Activated naive CD8-positive, alpha-beta T cell treated with anti-CD3 and anti-CD28 coated beads, Interleukin-2, amount 50 U/mL, for 16 hours (primary cell): ENCODE measurements around the gene SSX2IP.
"Not testable (repeated sequence)": the region's sequence is repeated elsewhere in the genome, so short reads cannot be mapped to it uniquely, and the experiment has no call there.

Experiments
- DNase-seq: peaks from one replicate; pipeline ENCODE4 v3.0.0-alpha.2; 2020; ENCODE audit warnings: low read depth, low spot score

The SSX2IP gene, protein sequence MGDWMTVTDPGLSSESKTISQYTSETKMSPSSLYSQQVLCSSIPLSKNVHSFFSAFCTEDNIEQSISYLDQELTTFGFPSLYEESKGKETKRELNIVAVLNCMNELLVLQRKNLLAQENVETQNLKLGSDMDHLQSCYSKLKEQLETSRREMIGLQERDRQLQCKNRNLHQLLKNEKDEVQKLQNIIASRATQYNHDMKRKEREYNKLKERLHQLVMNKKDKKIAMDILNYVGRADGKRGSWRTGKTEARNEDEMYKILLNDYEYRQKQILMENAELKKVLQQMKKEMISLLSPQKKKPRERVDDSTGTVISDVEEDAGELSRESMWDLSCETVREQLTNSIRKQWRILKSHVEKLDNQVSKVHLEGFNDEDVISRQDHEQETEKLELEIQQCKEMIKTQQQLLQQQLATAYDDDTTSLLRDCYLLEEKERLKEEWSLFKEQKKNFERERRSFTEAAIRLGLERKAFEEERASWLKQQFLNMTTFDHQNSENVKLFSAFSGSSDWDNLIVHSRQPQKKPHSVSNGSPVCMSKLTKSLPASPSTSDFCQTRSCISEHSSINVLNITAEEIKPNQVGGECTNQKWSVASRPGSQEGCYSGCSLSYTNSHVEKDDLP

DNA sequence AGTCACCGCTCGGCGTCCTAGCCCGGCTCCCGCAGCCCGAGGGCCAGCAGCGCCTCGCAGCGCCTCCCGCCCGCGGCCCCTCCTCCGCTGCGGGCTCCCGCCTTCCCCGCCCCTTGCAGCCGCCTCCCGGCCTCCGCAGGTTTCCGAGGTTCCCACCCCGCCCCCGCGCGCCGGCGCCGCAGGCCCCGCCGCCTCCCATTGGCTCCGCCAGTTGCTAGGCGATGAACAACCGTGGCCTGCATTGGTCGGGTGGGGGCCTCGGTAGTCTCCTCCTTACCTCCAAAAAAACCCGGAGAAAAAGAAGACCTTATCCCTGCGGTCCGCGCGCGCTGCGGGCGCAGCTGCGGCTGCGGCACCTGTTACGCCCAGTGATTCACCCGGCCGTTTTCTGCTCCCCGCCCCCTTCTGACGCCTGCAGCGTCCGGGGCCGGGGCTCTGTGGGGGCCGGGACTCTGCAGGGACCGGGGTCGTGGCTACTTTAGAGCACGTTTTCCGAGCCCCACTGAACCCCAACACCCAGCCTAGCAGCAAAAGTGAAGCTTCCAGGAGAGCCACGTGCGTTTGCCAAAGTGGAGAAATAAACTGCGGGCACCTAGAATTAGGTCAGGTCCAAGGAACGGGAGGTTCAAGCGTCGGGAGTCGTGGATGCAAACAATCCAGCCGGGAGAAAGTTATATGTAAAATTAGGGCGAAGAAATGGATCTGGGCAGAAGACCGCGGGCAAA is at the start of gene SSX2IP:
Gene SSX2IP, minus strand, starts transcription at position 65 of the 725 bp plus-strand sequence. CDS start 19,242 bp downstream, outside the sequence.
- DNase-seq = peak; percentile 99

DNA sequence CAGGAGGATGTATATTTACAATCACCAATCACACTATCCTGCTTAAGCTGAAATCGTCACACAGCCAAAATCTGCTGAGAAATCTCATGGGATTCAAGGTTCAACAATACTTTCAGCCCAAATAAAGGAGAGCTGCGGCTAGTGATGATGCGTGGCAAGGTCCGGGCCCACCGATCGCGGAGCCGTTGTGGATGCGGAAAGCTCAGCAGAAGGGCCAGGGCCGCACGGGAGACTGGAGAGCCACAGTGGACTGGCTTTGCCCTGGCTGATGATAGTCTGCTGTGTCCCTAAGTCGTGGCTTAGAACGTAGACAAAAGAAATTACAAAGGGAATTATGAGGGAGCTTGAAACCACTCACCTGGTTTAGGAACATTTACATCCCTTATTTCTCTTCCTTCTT is 48.0 kb upstream of the SSX2IP start:
- DNase-seq = no peak

DNA sequence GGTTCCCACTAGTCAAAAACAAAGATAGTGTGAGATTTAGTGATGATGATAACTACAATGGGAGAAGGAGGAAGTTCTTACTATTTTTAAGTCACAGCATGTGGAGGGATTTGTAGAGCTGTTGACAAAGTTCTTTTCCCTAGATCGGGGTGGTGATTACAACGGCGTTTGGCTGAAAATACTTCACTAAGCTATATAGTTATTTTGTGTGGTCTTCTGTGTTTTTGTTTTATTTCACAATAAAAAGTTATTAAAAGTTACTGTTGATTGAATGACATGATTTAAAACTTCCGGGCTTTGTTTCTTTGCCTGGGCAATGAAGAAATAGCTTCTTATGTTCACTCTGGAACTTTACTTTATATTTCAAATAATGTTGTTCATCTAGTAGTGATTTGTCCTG is 47.3 kb upstream of the SSX2IP start:
- DNase-seq = no peak

DNA sequence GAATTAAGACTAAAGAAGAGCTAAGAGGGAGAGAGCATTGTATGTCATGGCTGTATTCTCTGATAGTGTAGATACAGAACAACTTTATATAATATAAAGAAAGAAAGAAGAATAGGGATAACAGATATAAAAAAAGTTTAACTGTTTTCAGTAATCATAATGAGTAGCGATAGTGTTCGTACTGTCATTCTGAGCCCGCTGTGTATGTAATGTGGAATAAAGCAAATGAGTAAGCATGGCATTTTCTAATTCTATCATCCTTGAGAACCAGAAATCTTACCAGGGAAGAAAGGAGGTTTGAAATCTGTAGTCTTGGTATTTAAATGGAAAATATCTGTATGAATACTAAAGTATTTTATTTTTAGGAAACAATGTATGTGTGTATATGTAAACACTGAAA is 46.7 kb upstream of the SSX2IP start:
- DNase-seq = no peak

DNA sequence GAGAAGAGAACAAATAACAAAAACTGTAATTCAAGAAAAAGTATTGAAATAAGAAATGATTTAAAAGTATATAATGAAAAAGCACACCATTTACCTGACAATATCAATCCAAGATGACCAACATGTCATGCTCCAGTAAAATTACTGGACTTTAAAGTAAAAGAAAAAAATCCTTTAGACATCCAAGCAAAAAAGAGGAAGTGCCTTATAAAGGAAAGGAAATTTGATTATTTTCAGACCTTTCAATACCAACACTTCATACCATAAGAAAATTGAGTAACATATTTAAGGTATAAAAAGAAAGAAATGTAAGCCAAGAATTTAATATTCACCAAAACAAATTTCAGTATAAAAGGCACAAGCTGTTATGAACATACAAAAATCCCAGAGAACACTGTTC is 46.2 kb upstream of the SSX2IP start:
- no peak for DNase-seq

DNA sequence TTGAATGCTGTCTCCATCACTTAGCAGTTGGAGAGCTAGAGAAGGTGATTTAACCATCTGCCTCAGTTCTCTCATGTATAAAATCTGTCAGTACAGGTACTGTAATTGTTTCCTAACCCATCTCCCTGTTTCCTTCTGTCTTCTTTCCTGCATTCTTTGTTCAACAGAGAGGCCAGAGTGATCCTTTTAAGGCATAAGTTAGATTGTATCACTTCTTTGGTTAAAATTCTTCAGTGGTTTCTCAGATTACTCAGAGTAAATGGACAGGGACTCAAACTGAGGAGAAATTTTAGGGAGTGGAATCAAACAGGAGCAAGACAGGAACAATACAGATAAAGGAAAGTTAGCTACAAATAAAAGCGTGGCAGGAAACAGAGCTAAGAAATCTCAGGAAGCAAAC is 45.2 kb upstream of the SSX2IP start:
- DNase-seq = no peak

DNA sequence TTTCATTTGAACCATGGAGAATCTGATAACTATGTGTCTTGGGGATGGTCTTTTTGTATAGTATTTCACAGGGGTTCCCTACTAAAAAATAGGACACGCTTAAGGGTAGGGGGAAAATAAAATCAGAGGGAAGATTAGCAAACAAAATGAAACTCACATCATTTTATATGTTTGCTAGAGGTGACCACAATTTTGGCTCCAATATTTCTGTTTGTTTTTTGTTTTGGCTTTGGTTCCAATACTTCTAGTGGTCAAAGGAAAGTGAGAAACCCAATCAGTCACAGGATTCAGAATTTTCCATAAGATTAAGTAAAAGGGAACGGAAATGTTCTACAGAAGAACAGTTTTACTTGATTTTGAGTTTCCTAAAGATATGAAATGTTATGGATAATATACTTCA is 42.3 kb upstream of the SSX2IP start:
- DNase-seq = no peak

DNA sequence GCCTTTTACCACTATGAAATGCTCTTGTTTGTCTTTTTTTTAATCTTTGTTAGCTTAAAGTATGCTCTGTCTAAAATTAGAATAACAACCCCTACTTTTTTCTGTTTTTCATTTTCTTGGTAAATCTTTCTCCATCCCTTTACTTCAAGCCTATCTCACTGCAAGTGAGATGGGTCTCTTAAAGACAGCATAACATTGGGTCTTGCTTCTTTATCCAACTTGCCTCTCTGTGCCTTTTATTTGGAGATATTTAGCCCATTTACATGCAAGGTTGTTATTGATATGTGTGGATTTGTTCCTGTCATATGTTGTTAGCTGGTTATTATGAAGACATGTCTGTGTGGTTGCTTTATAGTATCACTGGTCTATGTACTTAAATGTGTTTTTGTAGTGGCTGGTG is 41.3 kb upstream of the SSX2IP start:
- no peak for DNase-seq

DNA sequence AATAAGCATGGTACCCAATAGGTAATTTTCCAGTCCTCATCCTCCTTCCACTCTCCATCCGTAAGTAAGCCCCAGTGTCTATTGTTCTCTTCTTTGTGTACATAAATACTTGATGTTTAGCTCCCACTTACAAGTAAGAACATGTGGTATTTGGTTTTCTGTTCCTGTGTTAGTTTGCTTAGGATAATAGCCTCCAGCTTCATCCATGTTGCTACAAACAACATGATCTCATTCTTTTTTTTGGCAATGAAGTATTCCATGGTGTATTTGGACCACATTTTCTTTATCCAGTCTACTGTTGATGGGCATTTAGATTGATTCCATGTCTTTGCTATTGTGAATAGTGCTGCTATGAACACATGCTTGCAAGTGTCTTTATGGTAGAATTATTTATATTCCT is 37.5 kb upstream of the SSX2IP start:
- DNase-seq = not testable (repeated sequence)

DNA sequence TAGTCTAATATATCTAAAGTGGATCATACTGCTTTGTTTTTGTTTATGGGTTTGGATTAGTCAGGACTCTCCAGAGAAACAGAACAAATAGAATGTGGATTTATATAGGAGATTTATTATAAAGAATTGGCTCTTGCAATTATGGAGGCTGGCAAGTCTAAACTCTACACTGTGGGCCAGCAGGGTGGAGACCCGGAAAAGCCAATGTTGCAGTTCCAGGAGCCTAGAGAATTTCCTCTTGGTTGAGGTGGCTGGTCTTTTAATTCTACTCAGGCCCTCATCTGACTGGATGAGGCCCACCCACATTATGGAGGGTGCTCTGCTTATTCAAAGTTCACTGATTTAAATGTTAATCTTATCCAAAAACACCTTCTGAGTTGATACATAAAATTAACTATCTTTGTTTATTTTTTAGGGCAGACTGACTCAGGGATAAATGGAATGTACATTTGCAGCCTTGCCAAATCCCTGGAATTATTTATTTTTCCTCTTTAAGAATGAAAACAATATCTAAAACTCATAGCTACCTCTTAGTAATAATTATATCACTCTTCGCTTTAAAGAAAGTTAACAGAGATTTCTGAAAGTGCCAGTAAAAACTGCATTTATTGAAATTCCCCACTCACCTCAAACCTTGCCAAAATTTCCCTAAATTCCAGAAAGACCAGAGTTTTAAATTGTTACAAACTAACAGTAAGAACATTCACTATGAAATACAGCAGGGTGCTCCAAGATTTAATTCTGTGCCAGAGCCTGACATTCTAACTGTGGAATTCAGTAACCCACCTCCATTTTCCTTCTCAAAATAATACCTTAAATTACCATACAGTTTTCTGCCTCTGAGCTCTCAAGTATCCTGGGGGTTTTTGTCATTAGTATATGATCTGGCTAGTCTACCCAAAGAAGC is 36.6 kb upstream of the SSX2IP start:
- DNase-seq = no peak

DNA sequence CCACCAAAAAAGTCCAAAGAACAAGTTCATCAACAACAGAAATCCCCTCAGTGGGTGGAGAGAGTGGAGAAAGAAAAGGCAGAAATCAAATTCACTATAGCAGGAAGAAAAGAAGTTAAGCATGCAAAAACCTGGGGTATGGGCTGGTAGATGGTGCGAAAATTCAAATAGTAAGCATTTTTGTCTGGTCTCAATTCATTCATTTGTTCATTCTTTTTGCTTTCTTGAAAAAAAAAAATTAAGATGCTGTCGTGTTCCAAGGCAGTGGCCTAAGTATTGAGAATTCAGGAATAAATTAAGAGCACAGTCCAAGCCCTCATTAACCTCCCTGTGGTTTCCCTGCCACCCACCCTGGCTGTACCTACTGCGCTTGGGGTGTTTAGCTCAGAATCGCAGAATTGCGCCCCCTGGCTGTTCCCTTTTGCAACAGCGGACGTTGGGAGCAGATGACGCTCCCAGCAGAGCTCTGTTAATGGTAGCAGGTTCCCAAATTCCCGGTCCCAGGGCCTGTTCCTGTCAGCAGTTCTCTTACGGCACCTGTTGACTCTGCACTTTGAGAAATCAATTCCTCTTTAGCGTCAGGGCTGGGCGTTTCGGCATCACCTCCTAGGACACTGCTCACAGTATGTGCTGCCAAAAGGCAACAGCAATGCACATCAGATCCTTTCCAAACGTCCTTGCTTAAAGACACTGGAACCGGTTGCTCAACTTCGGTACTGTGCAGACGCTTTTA is 34.0 kb upstream of the SSX2IP start:
- peak; percentile 11 for DNase-seq

DNA sequence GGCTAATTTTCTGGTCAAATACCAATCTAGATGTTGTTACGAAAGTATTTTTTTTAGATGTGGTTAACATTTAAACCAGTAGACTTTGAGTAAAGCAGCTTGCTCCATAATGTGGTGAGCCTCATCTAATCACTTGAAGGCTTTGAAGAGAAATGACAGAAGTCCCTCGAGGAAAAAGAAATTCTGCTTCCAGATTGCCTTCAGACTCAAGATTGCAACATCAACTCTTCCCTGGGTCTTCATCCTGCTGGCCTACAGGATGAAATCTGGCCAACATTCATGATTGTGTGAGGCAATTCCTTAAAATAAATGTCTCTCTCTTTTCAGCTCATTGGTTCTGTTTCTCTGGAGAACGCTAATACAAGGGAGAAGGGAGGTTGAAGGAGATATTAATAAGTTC is 32.5 kb upstream of the SSX2IP start:
- no peak for DNase-seq

DNA sequence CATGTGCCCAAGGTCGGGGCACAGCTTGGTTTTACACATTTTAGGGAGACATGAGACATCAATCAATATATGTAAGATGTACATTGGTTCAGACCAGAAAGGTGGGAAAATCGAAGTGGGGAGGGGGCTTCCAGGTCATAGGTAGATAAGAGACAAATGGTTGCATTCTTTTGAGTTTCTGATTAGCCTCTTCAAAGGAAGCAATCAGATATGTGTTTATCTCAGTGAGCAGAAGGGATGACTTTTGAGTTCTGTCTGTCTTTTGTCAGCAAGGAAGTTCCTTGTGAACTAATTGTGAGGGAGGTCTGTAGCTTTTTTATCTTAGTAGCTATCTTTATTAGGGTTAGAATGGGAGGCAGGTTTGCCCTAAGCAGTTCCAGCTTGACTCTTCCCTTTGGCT is 31.6 kb upstream of the SSX2IP start:
- not testable (repeated sequence) for DNase-seq

DNA sequence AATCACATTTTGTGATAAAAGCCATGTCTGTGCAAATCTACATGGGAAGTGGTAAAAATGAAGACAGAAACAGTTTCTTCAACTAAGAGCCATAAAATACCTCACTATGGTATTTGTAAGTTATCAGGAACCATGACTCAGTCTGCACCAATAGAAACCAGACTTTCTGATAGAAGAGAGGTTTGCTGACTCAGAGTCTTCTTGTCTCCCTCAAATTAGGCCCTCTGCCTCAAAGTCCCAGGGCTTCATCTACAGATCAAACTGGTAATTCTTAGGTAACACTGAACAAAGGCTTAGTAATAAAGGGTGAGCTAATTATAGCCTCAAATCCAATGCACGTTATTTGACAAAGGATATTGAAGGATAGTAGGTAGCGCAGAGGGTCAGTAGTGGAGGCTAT is 30.9 kb upstream of the SSX2IP start:
- no peak for DNase-seq

DNA sequence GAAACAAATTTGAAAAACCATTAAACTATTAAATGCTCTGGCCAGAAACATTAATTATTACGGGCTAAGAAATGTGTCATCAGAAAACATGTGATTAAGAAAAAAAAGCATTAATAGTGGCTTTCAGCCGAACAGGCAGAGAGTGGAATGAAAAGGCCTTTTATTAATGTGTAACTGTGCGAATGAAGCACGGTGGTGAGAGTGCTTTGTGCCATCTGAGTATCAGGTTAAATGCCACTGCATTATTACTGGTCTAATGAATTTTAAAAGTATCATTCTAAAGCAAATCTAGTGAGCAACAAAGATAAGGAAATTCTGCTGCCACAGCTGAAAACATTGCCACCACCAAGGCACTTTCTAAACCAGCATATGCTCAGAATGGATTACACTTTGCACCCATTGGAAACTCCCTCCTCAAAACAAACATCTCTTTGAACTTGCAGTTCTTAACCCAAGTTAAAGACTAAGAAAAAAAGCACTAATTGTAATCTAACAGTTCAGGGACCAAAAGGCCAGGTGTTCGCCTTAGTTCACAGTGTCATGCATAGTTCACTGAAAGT is 30.0 kb upstream of the SSX2IP start:
- DNase-seq = no peak

DNA sequence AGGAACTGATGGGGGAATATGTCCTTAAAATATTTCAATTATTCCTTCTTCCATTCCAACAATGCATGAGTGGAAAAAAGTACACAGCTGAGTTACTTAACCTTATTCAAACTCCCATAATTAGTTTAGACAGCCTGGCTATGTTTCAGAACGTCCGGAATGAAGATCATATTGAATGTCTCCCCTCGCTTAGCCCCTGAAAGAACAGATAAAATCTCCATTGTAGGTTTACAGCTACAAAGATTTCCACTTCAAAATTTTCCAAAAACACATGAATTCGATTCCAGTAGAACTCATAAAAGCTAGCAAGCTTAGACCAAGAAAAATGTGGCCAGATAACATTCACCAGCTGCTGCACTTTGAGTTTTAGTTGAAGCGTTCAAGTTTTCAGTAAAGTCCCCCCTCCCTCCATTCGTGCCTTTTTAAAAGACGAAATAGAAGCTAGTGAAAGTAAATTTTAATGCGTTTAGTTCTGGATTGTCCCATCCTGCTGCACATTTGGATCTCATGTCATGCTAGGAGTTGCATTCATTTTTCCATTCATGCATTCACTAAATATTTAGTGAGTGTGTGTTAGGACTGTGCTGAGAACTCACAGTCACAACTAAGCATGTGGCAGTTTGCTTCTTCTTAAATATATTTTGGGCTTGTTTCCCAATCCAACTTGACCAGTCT is 29.4 kb upstream of the SSX2IP start:
- no peak for DNase-seq

DNA sequence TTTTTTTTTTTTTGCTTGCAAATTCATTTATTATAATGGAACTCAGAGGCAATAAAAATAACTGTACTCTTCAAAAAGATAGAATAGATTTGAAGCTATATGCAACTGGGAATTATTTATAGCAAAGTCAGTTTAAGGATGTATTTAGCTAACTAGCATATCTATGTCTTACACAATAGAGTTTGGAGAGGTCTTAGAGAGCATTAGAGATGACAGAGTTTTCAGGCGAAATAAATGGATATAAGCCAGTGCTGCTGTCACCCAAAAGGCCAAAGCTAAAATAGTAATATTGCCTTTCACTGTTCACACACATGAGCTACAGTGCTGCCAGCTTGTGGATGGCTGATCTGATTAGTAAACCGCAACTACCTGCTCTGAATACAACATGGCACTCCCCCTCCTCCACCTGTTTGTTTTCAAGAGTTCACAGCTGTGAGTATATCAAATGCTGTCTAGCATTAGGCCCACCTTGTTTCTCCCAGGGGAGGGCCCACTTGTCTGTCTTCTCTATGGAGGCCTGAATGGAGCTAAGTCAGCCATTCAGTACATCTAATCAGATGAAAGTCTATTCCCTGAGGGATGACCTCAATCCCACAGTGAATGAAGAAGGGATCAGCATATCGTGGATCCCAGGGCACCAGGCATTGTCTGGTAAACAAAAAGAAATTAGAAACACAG is 25.2 kb upstream of the SSX2IP start:
- no peak for DNase-seq

DNA sequence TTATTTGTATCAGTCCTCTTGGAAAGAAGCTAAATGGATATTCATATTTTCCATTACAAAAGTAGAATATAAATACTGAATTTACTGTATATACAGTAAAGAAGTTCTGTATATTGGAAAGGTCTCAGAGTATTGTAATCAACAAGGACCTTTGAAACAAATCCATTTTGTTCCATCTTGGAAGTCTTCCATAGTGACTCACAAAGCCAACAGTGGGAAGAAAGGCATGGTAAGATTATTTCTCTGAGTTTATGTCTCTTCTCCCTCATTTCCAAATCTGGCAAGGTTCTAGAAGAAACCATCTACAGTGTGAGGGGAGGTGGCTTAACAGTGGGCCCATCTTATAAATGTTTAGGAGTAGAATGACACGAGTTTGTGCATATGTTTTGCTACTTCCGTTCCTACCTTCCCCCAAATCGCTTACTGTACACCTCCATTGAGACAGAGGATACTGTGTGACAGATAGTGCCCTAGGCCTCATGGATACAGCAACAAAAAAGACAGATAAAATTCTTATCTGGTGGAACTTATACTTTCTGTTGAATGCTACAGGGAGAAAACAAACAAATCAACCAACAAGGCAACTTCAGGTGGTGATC is 22.1 kb upstream of the SSX2IP start:
- no peak for DNase-seq

DNA sequence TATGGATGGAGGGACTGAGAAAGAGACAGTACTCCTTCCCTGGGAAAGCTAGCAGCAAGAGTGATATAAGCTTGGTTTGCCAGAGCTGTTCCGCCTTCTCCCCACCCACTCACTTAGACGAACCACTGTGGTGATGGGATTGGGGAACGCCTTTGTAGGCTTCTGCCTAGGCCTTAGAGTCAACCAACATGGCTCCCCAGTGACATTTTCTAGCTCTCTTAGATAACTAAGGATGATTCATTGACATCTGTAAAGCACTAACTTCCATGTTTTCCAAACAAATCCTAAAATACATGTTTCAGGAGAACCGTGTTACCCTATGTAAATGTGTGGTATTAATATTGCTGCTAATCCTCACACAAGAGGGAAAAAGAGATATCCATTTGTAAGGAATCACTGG is 21.6 kb upstream of the SSX2IP start:
- no peak for DNase-seq
